CD14-positive monocyte (primary cell): ENCODE data around the gene ZNF722. TPM values are rescaled to one million over a fixed set of nuclear protein-coding genes. Genes with fewer than 3 reads are reported as not detected.

Experiments
- DNase-seq, 3 donors: peaks; one replicate each; pipeline ENCODE4 v3.0.0-alpha.2; 2011 to 2022
- H2AFZ ChIP-seq: 2 replicates; pipeline ENCODE4 v1.6.0; 2012; ENCODE audit warnings: mild to moderate bottlenecking, low read depth, low read length, inconsistent platforms; ENCODE audit not compliant: insufficient read depth, poor library complexity, severe bottlenecking
- H3K27ac ChIP-seq, 2 donors: 1 replicate in 1 of 2; 2 replicates in 1 of 2; pipeline ENCODE4 v1.5.1; 2012 to 2013; ENCODE audit warnings: low read length in 2 of 2, control low read depth in 1 of 2, inconsistent platforms in 1 of 2, low read depth in 1 of 2, mild to moderate bottlenecking in 1 of 2
- H3K27me3 ChIP-seq, 2 donors: one replicate each; pipeline versions ENCODE4 v1.6.0 to v1.6.1; 2011 to 2013; ENCODE audit warnings: low read length in 2 of 2; ENCODE audit not compliant: control insufficient read depth in 2 of 2, insufficient read depth in 2 of 2
- H3K36me3 ChIP-seq, 2 donors: replicated peaks in 1 of 2; 1 replicate in 1 of 2; 2 replicates in 1 of 2; pipeline versions ENCODE4 v1.5.1 to v1.6.1; 2012 to 2013; ENCODE audit warnings: low read length in 2 of 2, control low read depth in 1 of 2, inconsistent platforms in 1 of 2, mild to moderate bottlenecking in 1 of 2; ENCODE audit not compliant: insufficient read depth in 2 of 2, control insufficient read depth in 1 of 2
- H3K4me1 ChIP-seq, 2 donors: 1 replicate in 1 of 2; 2 replicates in 1 of 2; pipeline versions ENCODE4 v1.5.1 to v1.6.1; 2012 to 2013; ENCODE audit warnings: low read length in 2 of 2, control low read depth in 1 of 2, inconsistent platforms in 1 of 2, mild to moderate bottlenecking in 1 of 2, moderate library complexity in 1 of 2; ENCODE audit not compliant: insufficient read depth in 2 of 2, control insufficient read depth in 1 of 2
- H3K4me2 ChIP-seq: replicated peaks from 2 replicates; pipeline ENCODE3; 2012; ENCODE audit warnings: low read length, moderate library complexity, mild to moderate bottlenecking; ENCODE audit not compliant: poor library complexity, severe bottlenecking; ENCODE audit errors: extremely low read depth
- H3K4me3 ChIP-seq, 3 experiments: fragments of 200-600 bp in 1 of 3; sonication (generic) in 1 of 3; replicated peaks in 1 of 3; 1 replicate in 2 of 3; 2 replicates in 1 of 3; pipeline ENCODE4 v1.5.1; 2011 to 2013; ENCODE audit warnings: low read length in 3 of 3, mild to moderate bottlenecking in 3 of 3, control low read depth in 2 of 3, low read depth in 2 of 3, inconsistent platforms in 1 of 3, moderate library complexity in 1 of 3
- H3K79me2 ChIP-seq: 2 replicates; pipeline ENCODE4 v1.6.0; 2012; ENCODE audit warnings: mild to moderate bottlenecking, control low read depth, inconsistent platforms, low read length, moderate library complexity; ENCODE audit not compliant: insufficient read depth
- H3K9ac ChIP-seq: 2 replicates; pipeline ENCODE4 v1.6.0; 2017; ENCODE audit warnings: low read length, mild to moderate bottlenecking; ENCODE audit not compliant: insufficient read depth, poor library complexity, severe bottlenecking
- H3K9me3 ChIP-seq, 2 donors: replicated peaks in 1 of 2; 1 replicate in 1 of 2; 2 replicates in 1 of 2; pipeline versions ENCODE4 v1.5.1 to v1.6.1; 2012 to 2013; ENCODE audit warnings: low read length in 2 of 2, control low read depth in 1 of 2; ENCODE audit not compliant: control insufficient read depth in 1 of 2, insufficient read depth in 1 of 2
- H4K20me1 ChIP-seq: 2 replicates; pipeline ENCODE4 v1.6.0; 2012; ENCODE audit warnings: mild to moderate bottlenecking, low read length, control low read depth, moderate library complexity; ENCODE audit not compliant: insufficient read depth
- H3K27ac Mint-ChIP-seq, 7 donors: one replicate each; pipeline ENCODE4 v1.8.0; 2020; ENCODE audit warnings: mild to moderate bottlenecking in 7 of 7, mixed read lengths in 7 of 7, moderate library complexity in 6 of 7, inconsistent platforms in 2 of 7
- H3K27me3 Mint-ChIP-seq, 3 donors: one replicate each; pipeline ENCODE4 v1.8.0; 2021 to 2022; ENCODE audit warnings: low read depth in 3 of 3, mild to moderate bottlenecking in 3 of 3, mixed read lengths in 3 of 3, moderate library complexity in 3 of 3, inconsistent platforms in 1 of 3
- H3K36me3 Mint-ChIP-seq, 2 donors: one replicate each; pipeline ENCODE4 v1.8.0; 2020; ENCODE audit warnings: mixed read lengths in 2 of 2, inconsistent platforms in 1 of 2, mild to moderate bottlenecking in 1 of 2
- H3K4me1 Mint-ChIP-seq: one replicate; pipeline ENCODE4 v1.8.0; 2020; ENCODE audit warnings: mild to moderate bottlenecking, mixed read lengths
- H3K4me3 Mint-ChIP-seq, 2 donors: one replicate each; pipeline ENCODE4 v1.8.0; 2020; ENCODE audit warnings: mild to moderate bottlenecking in 2 of 2, mixed read lengths in 2 of 2, moderate library complexity in 1 of 2
- H3K9me3 Mint-ChIP-seq, 7 donors: one replicate each; pipeline ENCODE4 v1.8.0; 2020 to 2022; ENCODE audit warnings: mixed read lengths in 7 of 7, mild to moderate bottlenecking in 6 of 7, moderate library complexity in 6 of 7, inconsistent platforms in 2 of 7
- CTCF ChIP-seq: fragments of 200-600 bp; IDR thresholded peaks from one replicate; pipeline ENCODE4 v1.8.0; 2022; ENCODE audit warnings: antibody characterized with exemption, mild to moderate bottlenecking
- WGBS: methylation state at CpG from one replicate; pipeline ENCODE4 v1.1.5; 2013; ENCODE audit warnings: missing lambda C conversion rate; ENCODE audit not compliant: insufficient coverage; 5-methylcytosine and 5-hydroxymethylcytosine counted together
- intact Hi-C, 2 donors: fragments of 100-400 bp; cut with micrococcal nuclease; formaldehyde crosslinking; loops; one replicate each; pipeline versions ENCODE4 v1.15.0 to v1.15.1; 2023
- polyA plus RNA-seq, 3 donors: library from polyadenylated mRNA; depleted of rRNA in 1 of 3; unstranded in 2 of 3; stranded (reverse) in 1 of 3; fragments of 300-500 nt in 2 of 3; fragments of >200 nt in 1 of 3; fragmentation: Illumina TruSeq in 2 of 3; gene quantifications; 1 replicate in 2 of 3; 2 replicates in 1 of 3; pipeline ENCODE4 v1.2.3, GENCODE V29; 2012 to 2021
- small RNA-seq: library from RNA; depleted of rRNA; stranded (forward); fragments of <200 nt; gene quantifications from one replicate; pipeline ENCODE3, GENCODE V24; 2012; ENCODE audit warnings: low read depth; ENCODE audit not compliant: insufficient read length

ZNF722 gene
- polyA plus RNA-seq, 3 donors = not detected

- peak within 1 kb of the TSS; percentile 41 for H2AFZ ChIP-seq
- WGBS = 12% methylated on average over 23 of the region's 33 CpGs
- H4K20me1 ChIP-seq = no peaks in the 10 kb centered on the region
- H3K4me2 ChIP-seq = peak within 1 kb of the TSS; percentile 43
- TF ChIP-seq CTCF = no peak
- peaks cover 41 to 66% (median 56%) of the 10 kb centered on the region in 7 donors for H3K9me3 Mint-ChIP-seq
- H3K4me3 Mint-ChIP-seq = peak within 1 kb of the TSS; percentile 79 to 87
- no peaks in the 10 kb centered on the region for H3K27me3 ChIP-seq
- H3K36me3 Mint-ChIP-seq = no peaks in the 10 kb centered on the region
- H3K27ac Mint-ChIP-seq = peak within 1 kb of the TSS in 2 of 7 donors; percentile 15 to 70
- peak within 1 kb of the TSS; percentile 7 to 66 (median 22) for H3K4me3 ChIP-seq
- intact Hi-C loops = no loop called here
- no peak within 1 kb of the TSS for H3K27ac ChIP-seq
- peaks cover 60 to 66% of the 10 kb centered on the region in 2 donors for H3K9me3 ChIP-seq
- H3K4me1 ChIP-seq = no peaks in the 10 kb centered on the region
- no peaks in the 10 kb centered on the region for H3K36me3 ChIP-seq
- no peak within 1 kb of the TSS for H3K9ac ChIP-seq
- H3K27me3 Mint-ChIP-seq = peaks cover 0 to 6% (median 2%) of the 10 kb centered on the region in 3 donors
- H3K4me1 Mint-ChIP-seq = peaks cover 12% of the 10 kb centered on the region
- no peaks in the 10 kb centered on the region for H3K79me2 ChIP-seq
- no peak for DNase-seq
Measured at GRCh38 chr7:64045301-64046040, 46.8 kb downstream of the ZNF722 start, which contains the start of gene ZNF727. Gene ZNF727 (plus strand): TSS chr7:64045434. CDS start chr7:64045622, 188 bp downstream.

GRCh38 chr7:64046041-64046389, 47.4 kb downstream of the ZNF722 start:
- Histone ChIP-seq H3K4me2 (peak overlapping the region; percentile 43), H3K4me3 (peak overlapping the region in 2 of 3 experiments; percentile 22 to 66), H4K20me1 (no peaks in the 10 kb centered on the region), H3K79me2 (no peaks in the 10 kb centered on the region), H3K36me3 (no peaks in the 10 kb centered on the region), H3K27ac (no peak overlapping the region), H3K4me1 (no peaks in the 10 kb centered on the region), H3K27me3 (no peaks in the 10 kb centered on the region), H2AFZ (peak overlapping the region; percentile 41), H3K9ac (no peak overlapping the region), H3K9me3 (peaks cover 60 to 63% of the 10 kb centered on the region in 2 donors)
- DNase-seq = no peak
- WGBS = 38% methylated on average over 4 of the region's 12 CpGs
- no peak for TF ChIP-seq CTCF
- no peaks in the 10 kb centered on the region for H3K36me3 Mint-ChIP-seq
- intact Hi-C loops = no loop called here
- H3K27me3 Mint-ChIP-seq = peaks cover 0 to 6% (median 2%) of the 10 kb centered on the region in 3 donors
- peaks cover 12% of the 10 kb centered on the region for H3K4me1 Mint-ChIP-seq
- H3K27ac Mint-ChIP-seq = no peak overlapping the region
- H3K4me3 Mint-ChIP-seq = peak overlapping the region; percentile 79 to 87
- peaks cover 41 to 67% (median 54%) of the 10 kb centered on the region in 7 donors for H3K9me3 Mint-ChIP-seq

Small RNAs within 50 kb of the gene (small RNA-seq; reads per million reads assigned to genes)
- gene AC092634.1 = not detected
- gene AC092634.7 = not detected
- not detected for gene VN1R36P

Other genes starting within 250 kb of the ZNF722 start
- not detected for gene ZNF727, start 46.6 kb downstream of the ZNF722 start, polyA plus RNA-seq
- gene ZNF735, start 208.4 kb downstream of the ZNF722 start, polyA plus RNA-seq = not detected
- gene ZNF679, start 229.6 kb downstream of the ZNF722 start, polyA plus RNA-seq = not detected